HG03135 (cell line): ENCODE results near the gene GFRA1.
"Not testable (repeated sequence)": the region's sequence is repeated elsewhere in the genome, so short reads cannot be mapped to it uniquely, and the experiment has no call there.

Experiments
- ATAC-seq: cut with Tn5 transposase; IDR thresholded peaks from one replicate; pipeline ENCODE4 v1.9.1; 2021; ENCODE audit warnings: mild to moderate bottlenecking, moderate library complexity; ENCODE audit not compliant: unreplicated experiment

Gene GFRA1

GRCh38 chr10:116201670-116202430 is 71.2 kb downstream of the GFRA1 start:
- no peak for ATAC-seq

- no peak for ATAC-seq
Observed at GRCh38 chr10:116201011-116201410, 72.0 kb downstream of the GFRA1 start.

- no peak for ATAC-seq
Observed at GRCh38 chr10:116198676-116199035, 74.3 kb downstream of the GFRA1 start.

GRCh38 chr10:116197946-116198675 is 74.9 kb downstream of the GFRA1 start:
- ATAC-seq, result no peak

GRCh38 chr10:116195583-116195982 is 77.4 kb downstream of the GFRA1 start:
- ATAC-seq, result no peak

DNA sequence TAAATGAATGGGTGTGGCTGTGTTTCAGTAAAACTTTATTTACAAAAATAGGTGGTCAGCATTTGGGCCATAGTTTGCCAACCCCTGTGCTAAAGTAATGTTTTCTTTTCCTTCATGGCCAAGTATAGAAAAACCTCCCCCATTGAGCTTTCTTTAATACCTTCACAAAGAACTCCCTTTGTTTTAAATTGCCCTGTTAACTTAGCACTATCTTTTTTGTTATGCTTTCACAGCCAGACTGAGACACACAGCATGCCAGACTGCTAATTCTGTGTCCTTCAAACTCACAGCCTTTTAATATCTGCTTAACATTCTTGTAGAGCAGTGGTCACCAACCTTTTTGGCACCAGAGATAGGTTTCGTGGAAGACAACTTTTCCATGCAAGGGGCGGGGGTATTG is 78.0 kb downstream of the GFRA1 start:
- ATAC-seq, result no peak

GRCh38 chr10:116194061-116194460 is 78.9 kb downstream of the GFRA1 start:
- no peak for ATAC-seq

- no peak for ATAC-seq
Observed at GRCh38 chr10:116190883-116191282, 82.1 kb downstream of the GFRA1 start.

DNA sequence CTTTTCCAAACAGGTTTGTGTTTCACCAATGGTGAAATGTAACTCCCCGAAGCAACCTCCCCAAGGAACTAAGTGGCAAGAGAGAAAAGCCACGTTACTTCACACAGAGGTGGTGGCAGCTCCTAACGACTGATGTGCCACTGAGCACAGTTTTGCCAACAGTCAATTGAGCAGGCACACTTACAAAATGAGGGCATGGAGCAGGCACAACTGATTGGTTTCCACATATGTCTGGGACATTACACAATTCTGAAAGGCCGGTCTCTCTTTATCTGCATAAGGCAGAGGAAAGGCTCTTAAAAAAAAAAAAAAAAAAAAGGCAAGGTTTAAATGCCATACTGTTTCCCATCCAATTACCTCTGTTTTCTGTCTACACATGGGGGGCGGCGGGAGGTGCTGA is 86.7 kb downstream of the GFRA1 start:
- ATAC-seq, result no peak

DNA sequence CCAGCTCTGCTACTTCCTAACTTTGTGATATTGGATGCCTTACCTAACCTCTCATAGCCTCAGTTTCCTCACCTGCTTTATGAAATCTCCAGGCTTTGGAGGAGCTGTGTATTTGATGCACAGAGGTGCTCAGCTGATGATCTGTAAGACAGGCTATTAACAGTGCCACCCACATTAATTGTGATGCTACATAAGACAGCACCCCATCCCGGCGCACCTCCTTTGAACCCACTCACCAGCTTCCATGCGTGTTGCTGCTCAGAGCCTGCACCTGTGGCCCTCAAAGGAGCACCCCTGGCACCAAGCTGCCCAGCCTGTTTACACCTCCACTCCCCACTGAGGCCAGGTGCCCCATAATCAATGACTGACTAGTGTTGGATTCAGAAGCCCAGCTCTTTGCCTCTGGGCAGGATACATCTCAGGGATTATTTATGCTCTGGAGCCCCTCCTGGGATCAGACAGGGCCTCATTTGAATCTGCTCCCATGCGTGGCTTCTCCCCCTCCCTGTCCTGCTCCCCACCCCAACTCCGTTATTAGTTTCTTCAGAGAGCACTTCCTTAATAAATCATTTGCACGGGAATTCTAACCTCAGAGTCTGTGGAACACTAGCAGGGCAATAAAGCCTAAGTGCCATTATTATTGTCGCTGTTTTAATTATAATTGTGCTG is 87.7 kb downstream of the GFRA1 start:
- ATAC-seq, result no peak

DNA sequence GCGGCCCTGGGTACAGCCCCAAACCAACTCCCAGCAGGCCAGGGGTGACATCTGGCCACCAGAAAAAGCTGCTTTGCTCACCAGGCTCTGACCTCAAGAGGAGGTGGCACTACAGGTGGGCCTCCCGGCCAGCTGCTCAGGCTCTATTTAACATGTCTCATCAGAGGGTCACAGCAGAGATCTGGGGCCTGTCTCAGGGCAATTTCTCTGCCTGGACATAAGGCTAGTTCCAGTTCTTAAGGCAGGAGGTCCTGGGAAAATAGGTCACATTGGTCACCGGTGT is 88.6 kb downstream of the GFRA1 start:
- ATAC-seq, result no peak

- ATAC-seq, result no peak
Observed at GRCh38 chr10:116183733-116184511, 89.1 kb downstream of the GFRA1 start.

- no peak for ATAC-seq
Observed at GRCh38 chr10:116182426-116182825, 90.6 kb downstream of the GFRA1 start.

DNA sequence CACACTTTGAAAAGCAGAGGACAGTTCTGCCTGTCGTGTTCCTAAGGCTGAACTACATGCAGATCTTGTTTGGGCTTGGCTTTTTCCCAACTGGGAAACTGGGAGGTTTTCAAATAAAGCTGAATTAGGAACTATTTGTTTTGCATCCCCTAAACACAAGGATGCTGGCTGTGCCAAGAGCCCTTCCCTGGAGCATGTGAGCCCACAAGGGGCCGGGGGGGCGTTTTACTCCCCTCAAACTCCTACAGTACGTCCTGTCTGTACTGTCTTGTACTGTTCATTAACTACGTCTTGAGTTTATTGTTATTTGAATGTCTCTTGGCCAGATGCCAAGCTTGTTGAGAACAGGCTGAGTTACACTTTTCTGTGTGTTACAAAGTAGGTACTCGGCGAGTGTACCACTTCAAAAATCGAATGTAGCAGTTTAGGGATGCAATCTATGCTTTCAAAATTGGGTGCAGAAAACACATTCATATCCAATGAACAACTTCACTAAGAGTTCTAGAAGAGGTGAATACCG is 94.9 kb downstream of the GFRA1 start:
- ATAC-seq, result no peak

- no peak for ATAC-seq
Observed at GRCh38 chr10:116175231-116175630, 97.8 kb downstream of the GFRA1 start.

DNA sequence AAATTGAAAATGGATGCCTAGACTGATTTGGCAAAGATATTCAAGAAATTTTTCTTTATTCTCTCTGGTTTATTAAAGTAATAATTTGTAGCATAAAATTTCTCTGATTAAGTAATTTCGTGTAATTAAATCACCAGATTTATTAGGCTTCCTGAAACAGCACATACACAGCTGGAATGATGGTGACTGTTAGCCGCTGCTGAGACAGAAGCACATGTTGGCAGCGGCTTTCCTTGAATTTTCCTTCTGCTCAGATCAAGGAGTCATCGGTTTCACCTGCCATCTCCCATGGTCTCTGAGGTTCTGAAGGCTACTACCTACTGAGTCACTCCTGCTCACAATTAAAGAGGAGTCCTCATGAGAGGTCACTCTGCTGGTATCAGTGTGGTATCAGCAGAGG is 101.5 kb downstream of the GFRA1 start:
- no peak for ATAC-seq

GRCh38 chr10:116170815-116171250 is 102.2 kb downstream of the GFRA1 start:
- ATAC-seq, result no peak

GRCh38 chr10:116169782-116170445 is 103.1 kb downstream of the GFRA1 start:
- ATAC-seq, result no peak

GRCh38 chr10:116168745-116169144 is 104.3 kb downstream of the GFRA1 start:
- no peak for ATAC-seq

GRCh38 chr10:116168329-116168728 is 104.7 kb downstream of the GFRA1 start:
- ATAC-seq, result no peak

DNA sequence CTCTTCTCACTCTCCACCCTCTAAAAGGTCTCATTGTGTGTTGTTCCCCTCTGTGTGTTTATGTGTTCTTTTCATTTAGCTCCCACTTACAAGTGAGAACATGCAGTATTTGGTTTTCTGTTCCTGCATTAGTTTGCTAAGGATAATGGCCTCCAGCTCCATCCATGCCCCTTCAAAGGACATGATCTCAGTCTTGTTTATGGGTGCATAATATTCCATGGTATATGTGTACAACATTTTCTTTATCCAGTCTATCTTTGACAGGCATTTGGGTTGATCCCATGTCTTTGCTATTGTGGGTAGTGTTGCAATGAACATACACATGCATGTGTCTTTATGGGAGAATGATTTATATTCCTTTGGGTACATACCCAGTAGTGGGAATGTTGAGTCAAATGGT is 107.1 kb downstream of the GFRA1 start:
- not testable (repeated sequence) for ATAC-seq
